Measurements from ENCODE around the gene SLC45A3. TPM values are rescaled to one million over a fixed set of nuclear protein-coding genes. Genes with fewer than 3 reads are reported as not detected.

The SLC45A3 gene
- total RNA-seq, 1 donor from 2014 or later: 9.2 TPM

- H3K27ac Mint-ChIP-seq (ENCODE audit: unreplicated experiment): peak overlapping the region; percentile 80
- no peaks in the 10 kb centered on the region for H3K9me3 Mint-ChIP-seq (ENCODE audit: unreplicated experiment)
- peaks cover 39% of the 10 kb centered on the region for H3K4me1 Mint-ChIP-seq (ENCODE audit: unreplicated experiment)
- DNase-seq (ENCODE audit: low spot score): no peak
- no peak overlapping the region for H3K4me3 Mint-ChIP-seq (ENCODE audit: unreplicated experiment)
- H3K36me3 Mint-ChIP-seq (ENCODE audit: low read depth, unreplicated experiment): peaks cover 6% of the 10 kb centered on the region
- no peak for TF ChIP-seq CTCF (IDR thresholded peaks at IDR 0.05; ENCODE audit: unreplicated experiment)
- peaks cover 4% of the 10 kb centered on the region for H3K27me3 Mint-ChIP-seq (ENCODE audit: unreplicated experiment)
These were observed 26.5 kb upstream of the SLC45A3 start for GRCh38 chr1:205706601-205707502.

- Mint-ChIP-seq H3K4me1 (ENCODE audit: unreplicated experiment) (peaks cover 54% of the 10 kb centered on the region), H3K27ac (ENCODE audit: unreplicated experiment) (no peak overlapping the region), H3K27me3 (ENCODE audit: unreplicated experiment) (peaks cover 4% of the 10 kb centered on the region), H3K36me3 (ENCODE audit: low read depth, unreplicated experiment) (peaks cover 6% of the 10 kb centered on the region), H3K4me3 (ENCODE audit: unreplicated experiment) (no peak overlapping the region), H3K9me3 (ENCODE audit: unreplicated experiment) (no peaks in the 10 kb centered on the region)
- DNase-seq (ENCODE audit: low spot score): no peak
- no peak for TF ChIP-seq CTCF (IDR thresholded peaks at IDR 0.05; ENCODE audit: unreplicated experiment)
These were observed 24.6 kb upstream of the SLC45A3 start for GRCh38 chr1:205704903-205705302.

GRCh38 chr1:205703072-205703471 is 22.8 kb upstream of the SLC45A3 start:
- H3K4me1 Mint-ChIP-seq (ENCODE audit: unreplicated experiment): peaks cover 57% of the 10 kb centered on the region
- peaks cover 6% of the 10 kb centered on the region for H3K27me3 Mint-ChIP-seq (ENCODE audit: unreplicated experiment)
- H3K36me3 Mint-ChIP-seq (ENCODE audit: low read depth, unreplicated experiment): no peaks in the 10 kb centered on the region
- no peaks in the 10 kb centered on the region for H3K9me3 Mint-ChIP-seq (ENCODE audit: unreplicated experiment)
- DNase-seq (ENCODE audit: low spot score): no peak
- peak overlapping the region; percentile 37 for H3K27ac Mint-ChIP-seq (ENCODE audit: unreplicated experiment)
- TF ChIP-seq CTCF (IDR thresholded peaks at IDR 0.05; ENCODE audit: unreplicated experiment): no peak
- H3K4me3 Mint-ChIP-seq (ENCODE audit: unreplicated experiment): no peak overlapping the region

GRCh38 chr1:205701891-205702290 is 21.6 kb upstream of the SLC45A3 start:
- Mint-ChIP-seq H3K9me3 (ENCODE audit: unreplicated experiment) (no peaks in the 10 kb centered on the region), H3K4me1 (ENCODE audit: unreplicated experiment) (peaks cover 63% of the 10 kb centered on the region), H3K4me3 (ENCODE audit: unreplicated experiment) (peak overlapping the region; percentile 70), H3K36me3 (ENCODE audit: low read depth, unreplicated experiment) (no peaks in the 10 kb centered on the region), H3K27me3 (ENCODE audit: unreplicated experiment) (peaks cover 7% of the 10 kb centered on the region), H3K27ac (ENCODE audit: unreplicated experiment) (peak overlapping the region; percentile 88)
- TF ChIP-seq CTCF (IDR thresholded peaks at IDR 0.05; ENCODE audit: unreplicated experiment): no peak
- DNase-seq (ENCODE audit: low spot score): no peak

GRCh38 chr1:205701420-205701819 is 21.1 kb upstream of the SLC45A3 start:
- no peaks in the 10 kb centered on the region for H3K36me3 Mint-ChIP-seq (ENCODE audit: low read depth, unreplicated experiment)
- no peak for TF ChIP-seq CTCF (IDR thresholded peaks at IDR 0.05; ENCODE audit: unreplicated experiment)
- H3K27me3 Mint-ChIP-seq (ENCODE audit: unreplicated experiment): peaks cover 7% of the 10 kb centered on the region
- DNase-seq (ENCODE audit: low spot score): no peak
- H3K9me3 Mint-ChIP-seq (ENCODE audit: unreplicated experiment): no peaks in the 10 kb centered on the region
- peaks cover 61% of the 10 kb centered on the region for H3K4me1 Mint-ChIP-seq (ENCODE audit: unreplicated experiment)
- peak overlapping the region; percentile 70 for H3K4me3 Mint-ChIP-seq (ENCODE audit: unreplicated experiment)
- peak overlapping the region; percentile 88 for H3K27ac Mint-ChIP-seq (ENCODE audit: unreplicated experiment)

Measured in endothelial cell (in vitro differentiated cells).